Measurements from ENCODE around the gene ATXN2.
"Not testable (repeated sequence)": the region's sequence is repeated elsewhere in the genome, so short reads cannot be mapped to it uniquely, and the experiment has no call there.

The ATXN2 gene, protein sequence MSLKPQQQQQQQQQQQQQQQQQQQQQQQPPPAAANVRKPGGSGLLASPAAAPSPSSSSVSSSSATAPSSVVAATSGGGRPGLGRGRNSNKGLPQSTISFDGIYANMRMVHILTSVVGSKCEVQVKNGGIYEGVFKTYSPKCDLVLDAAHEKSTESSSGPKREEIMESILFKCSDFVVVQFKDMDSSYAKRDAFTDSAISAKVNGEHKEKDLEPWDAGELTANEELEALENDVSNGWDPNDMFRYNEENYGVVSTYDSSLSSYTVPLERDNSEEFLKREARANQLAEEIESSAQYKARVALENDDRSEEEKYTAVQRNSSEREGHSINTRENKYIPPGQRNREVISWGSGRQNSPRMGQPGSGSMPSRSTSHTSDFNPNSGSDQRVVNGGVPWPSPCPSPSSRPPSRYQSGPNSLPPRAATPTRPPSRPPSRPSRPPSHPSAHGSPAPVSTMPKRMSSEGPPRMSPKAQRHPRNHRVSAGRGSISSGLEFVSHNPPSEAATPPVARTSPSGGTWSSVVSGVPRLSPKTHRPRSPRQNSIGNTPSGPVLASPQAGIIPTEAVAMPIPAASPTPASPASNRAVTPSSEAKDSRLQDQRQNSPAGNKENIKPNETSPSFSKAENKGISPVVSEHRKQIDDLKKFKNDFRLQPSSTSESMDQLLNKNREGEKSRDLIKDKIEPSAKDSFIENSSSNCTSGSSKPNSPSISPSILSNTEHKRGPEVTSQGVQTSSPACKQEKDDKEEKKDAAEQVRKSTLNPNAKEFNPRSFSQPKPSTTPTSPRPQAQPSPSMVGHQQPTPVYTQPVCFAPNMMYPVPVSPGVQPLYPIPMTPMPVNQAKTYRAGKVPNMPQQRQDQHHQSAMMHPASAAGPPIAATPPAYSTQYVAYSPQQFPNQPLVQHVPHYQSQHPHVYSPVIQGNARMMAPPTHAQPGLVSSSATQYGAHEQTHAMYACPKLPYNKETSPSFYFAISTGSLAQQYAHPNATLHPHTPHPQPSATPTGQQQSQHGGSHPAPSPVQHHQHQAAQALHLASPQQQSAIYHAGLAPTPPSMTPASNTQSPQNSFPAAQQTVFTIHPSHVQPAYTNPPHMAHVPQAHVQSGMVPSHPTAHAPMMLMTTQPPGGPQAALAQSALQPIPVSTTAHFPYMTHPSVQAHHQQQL

DNA sequence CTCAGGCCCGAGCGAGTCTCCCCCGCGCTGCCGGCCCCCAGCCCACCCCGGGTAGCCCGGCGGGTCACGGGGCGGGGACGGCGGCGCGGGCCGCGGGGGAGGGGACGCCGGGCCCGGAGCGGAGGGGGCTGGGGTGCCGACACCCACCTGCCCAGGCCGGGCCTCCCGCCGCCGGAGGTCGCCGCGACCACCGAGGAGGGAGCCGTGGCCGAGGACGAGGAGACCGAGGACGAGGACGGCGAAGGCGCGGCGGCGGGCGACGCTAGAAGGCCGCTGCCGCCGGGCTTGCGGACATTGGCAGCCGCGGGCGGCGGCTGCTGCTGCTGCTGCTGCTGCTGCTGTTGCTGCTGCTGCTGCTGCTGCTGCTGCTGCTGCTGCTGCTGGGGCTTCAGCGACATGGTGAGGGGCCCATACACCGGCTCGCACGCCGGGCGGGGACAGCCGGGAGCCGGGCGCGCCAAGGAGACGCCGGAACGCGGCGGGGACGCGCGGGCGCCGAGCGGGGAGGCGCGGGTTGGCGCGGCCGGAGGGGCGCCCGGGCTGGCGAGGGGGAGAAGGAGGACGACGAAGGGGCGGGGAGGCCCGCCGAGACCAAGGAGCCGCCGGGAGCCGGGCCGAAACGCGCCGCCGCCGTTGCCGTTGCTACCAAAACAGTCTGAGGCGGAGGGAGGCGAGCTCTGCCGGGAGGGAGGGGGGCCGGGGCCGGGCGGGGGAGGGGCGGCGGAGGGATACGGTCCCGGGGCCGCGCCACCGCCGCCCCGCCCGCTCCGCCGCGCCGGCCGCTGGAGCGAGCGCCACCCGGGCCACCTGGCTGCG lies at the start of gene ATXN2:
Gene ATXN2, minus strand, starts transcription at position 679 of the 816 bp plus-strand sequence. Its CDS starts 281 bp downstream, at position 398.
- no peak for DNase-seq

- no peak for DNase-seq
Measured at GRCh38 chr12:111645433-111645832, 46.3 kb upstream of the ATXN2 start.

- DNase-seq: no peak
Measured at GRCh38 chr12:111643427-111643826, 44.3 kb upstream of the ATXN2 start.

DNA sequence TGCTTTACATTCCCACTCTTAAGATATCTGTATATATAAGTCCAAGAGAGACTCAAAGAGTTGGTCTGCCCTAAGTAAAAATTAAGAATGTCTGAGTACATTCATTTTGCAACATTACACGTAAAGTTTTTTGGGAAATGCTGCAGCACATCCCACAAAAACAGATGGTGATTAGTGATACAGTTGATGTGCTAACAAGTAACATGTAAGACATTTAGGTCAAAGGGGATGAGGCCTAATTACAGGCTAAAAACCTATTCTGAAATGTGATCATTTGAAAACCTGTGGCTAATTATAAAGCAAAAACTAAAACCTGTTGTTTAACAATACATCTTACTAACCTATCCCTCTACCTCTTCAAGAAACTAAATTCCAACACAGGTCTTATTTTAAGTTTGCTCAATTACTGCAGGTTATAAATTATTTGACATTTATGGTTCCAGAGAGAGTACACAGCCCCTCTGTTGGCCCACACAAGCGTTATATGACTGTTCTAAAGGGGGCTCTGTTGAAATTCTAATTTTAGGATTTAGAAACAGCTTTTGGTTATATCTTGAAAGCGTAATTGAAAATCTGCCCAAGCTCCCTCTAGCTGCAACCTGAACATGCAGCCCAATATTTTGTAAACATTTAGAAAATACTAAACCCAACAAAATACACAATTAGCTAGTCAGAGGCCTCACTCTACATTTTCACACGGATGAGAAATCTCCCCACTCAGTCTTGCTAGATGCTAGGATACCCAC lies 43.7 kb upstream of the ATXN2 start:
- no peak for DNase-seq

- DNase-seq: no peak
Measured at GRCh38 chr12:111640506-111640905, 41.4 kb upstream of the ATXN2 start.

DNA sequence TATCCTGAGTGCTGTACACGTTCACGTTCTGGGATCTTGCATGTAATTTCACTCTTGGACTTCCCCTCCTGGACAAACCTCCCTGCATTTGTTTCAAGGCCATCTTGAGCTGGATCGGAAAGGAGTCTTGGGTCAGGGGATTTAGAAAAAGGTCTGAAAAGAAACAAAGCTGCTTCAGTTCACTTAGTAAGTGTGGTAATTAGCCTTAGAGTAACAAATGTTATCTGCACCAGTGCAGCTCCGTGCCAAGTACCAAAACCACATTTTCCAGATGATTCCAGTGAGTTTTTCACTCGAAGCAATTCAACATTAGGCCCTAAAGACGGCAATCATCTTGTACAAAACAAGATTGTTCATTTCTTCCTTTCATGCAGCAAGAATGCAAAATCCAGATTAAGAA lies 39.4 kb upstream of the ATXN2 start:
- no peak for DNase-seq

GRCh38 chr12:111636209-111636945 lies 37.3 kb upstream of the ATXN2 start:
- peak; percentile 48 for DNase-seq

- no peak for DNase-seq
Measured at GRCh38 chr12:111635524-111635923, 36.4 kb upstream of the ATXN2 start.

DNA sequence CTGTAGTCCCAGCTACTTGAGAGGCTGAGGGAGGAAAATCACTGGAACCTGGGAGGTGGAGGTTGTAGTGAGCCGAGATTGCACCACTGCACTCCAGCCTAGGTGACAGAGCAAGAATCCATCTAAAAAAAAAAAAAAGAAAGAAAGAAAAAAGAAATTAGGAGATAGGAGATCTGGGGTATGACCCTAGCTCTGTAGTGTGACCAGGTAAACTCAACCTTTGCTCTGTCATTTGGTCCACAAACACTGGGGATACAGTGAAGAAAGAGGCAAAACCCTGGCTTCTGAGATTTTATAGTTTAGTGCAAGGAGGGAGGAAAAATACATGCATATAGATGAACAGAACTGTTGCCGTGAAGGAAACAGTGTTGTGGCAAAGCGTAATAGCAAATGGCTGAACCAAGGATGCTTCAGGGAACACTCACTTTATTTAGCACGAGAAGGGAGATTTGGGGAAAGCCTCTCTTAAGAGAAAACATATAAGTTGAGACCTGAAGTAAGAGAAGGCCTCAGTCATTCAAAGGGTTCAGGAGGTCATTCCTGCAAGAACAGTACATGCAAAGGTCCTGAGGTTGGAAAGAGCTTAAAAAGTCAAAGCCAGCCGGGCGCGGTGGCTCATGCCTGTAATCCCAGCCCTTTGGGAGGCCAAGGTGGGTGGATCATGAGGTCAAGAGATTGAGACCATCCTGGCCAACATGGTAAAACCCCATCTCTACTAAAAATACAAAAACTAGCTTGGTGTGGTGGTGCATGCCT lies 29.6 kb upstream of the ATXN2 start:
- DNase-seq: no peak

DNA sequence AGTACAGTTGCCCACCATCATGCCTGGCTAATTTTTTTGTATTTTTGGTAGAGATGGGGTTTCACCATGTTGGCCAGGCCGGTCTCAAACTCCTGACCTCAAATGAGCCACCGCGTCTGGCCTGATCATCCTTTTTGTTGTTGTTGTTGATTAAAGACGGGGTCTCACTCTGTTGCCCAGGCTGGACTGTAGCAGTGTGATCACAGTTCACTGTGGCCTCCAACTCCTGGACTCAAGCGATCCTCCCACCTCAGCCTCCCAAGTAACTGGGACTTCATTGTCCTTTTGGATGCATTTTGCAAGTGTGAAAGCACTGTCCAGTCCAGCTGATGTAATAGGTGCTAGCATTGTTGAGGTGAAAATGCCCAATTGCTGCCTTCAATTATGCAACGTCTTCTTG lies 27.1 kb upstream of the ATXN2 start:
- no peak for DNase-seq

DNA sequence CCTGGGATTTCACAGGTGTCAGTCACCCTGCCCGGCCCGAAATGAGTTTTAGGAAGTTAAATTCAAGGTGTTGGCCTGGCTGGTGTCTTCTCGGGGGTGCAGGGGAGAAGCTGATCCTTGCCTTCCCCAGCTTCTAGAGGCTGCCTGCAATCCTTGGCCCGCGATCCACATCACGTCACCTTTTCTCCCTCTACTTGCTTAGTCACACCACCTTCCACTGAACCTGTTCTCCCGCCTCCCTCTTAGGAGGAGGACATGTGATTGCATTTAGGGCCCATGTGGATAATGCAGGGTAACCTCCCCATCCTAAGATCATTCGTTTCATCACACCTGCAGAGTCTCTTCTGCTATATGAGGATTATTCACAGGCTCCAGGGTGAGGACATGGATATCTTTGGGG lies 25.4 kb upstream of the ATXN2 start:
- DNase-seq: no peak

- not testable (repeated sequence) for DNase-seq
Measured at GRCh38 chr12:111617841-111618240, 18.7 kb upstream of the ATXN2 start.

DNA sequence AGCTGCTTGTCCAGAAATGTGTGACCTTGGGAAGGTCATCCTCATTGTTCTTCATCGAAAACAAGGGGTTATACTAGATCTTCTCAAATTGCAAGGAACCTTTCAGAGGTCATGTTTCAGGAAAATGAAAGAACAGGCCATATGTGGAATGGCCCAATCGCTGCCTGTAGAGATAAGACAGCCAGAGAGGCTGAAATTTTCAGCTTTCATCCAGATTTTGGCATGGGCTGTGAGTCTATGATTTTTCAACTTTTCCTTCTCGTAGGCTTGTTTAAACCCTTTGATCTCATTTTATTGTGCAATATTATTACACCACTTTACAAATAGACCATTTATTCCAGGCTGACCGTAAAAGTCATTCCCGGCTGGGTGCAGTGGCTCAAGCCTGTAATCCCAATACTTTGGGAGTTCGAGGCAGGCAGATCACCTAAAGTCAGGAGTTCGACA lies 17.1 kb upstream of the ATXN2 start:
- no peak for DNase-seq

- DNase-seq: no peak
Measured at GRCh38 chr12:111607239-111607638, 8.1 kb upstream of the ATXN2 start.

- DNase-seq: no peak
Measured at GRCh38 chr12:111606767-111607230, 7.7 kb upstream of the ATXN2 start.

DNA sequence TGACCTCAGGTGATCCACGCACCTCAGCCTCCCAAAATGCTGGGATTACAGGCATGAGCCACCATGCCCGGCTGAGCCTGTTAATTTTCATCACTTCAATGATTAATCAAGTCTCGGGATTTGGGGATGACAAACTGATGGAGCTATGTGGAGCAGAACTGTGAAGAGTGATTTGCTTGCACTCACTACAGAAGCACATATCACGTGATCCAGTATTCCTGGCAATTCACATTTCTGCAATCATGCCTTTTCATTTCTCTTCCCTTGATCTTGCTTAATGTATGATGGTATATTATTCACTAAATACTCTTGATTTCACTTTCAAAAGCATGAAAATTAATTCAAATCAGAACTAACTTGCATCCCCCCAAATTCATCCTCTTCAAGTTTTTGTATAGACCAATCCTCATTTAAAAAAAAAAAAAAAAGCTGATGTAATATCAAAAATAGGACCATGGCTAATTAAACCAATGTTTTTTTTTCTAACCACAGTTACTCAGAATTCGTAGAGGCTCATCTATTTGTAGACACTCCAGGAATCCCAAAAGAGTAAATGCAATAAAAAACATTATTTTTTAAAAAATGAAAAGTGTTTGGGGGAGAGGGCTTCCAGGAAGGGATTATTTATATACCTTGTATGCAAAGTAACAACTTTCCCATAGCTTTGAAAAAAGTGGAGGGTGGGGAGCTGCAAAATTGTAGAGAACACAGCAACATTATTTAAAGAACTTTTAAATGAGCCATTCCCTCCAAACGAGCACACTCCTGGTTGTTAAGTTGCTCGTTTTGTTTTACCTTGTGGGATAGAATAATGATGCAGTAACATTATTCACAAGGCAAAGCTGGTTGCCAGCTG lies 7.0 kb upstream of the ATXN2 start:
- DNase-seq: no peak

- DNase-seq: not testable (repeated sequence)
Measured at GRCh38 chr12:111602857-111603256, 3.7 kb upstream of the ATXN2 start.

GRCh38 chr12:111602348-111602747 lies 3.2 kb upstream of the ATXN2 start:
- DNase-seq: no peak

DNA sequence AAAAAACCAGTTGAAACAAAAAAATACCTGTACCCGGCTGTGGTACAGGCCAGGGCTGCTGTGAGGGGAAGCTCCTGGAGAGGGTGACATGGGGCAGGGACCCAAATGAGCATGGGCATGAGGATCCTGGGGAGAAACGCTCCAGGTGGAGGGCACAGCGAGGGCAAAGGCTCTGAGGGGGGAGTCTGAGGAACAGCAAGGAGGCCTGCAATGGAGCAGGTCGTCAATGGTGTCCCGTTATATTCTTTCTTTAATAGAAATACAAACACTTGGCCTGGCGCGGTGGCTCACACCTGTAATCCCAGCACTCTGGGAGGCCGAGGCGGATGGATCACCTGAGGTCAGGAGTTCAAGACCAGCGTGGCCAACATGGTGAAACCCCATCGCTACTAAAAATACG lies 1.9 kb upstream of the ATXN2 start:
- not testable (repeated sequence) for DNase-seq
